Measurements from ENCODE around the gene TGFA.

GRCh38 chr2:70499253-70499652 lies 54.4 kb downstream of the TGFA start:
- TF ChIP-seq RAD21 (IDR thresholded peaks at IDR 0.05) (no peak), CTCF (IDR thresholded peaks at IDR 0.05; ENCODE audit: low read depth, low read length, missing input control) (no peak), REST (IDR thresholded peaks at IDR 0.05) (no peak), TAF1 (conservative IDR thresholded peaks at IDR 0.05) (no peak), GABPA (IDR thresholded peaks at IDR 0.05 in 1 of 2, conservative IDR thresholded peaks at IDR 0.05 in 1 of 2) (no peak), ATF3 (IDR thresholded peaks at IDR 0.05) (no peak), YY1 (IDR thresholded peaks at IDR 0.05) (no peak), ZBTB33 (IDR thresholded peaks at IDR 0.05) (no peak), RXRA (IDR thresholded peaks at IDR 0.05) (no peak), JUND (IDR thresholded peaks at IDR 0.05) (no peak), HNF4G (IDR thresholded peaks at IDR 0.05) (no peak)

All from liver (tissue), 3 donors.